HepG2 (cell line): Measurements from ENCODE around the gene GABRA4.

Experiments
- HOXA7 ChIP-seq: sonication (generic); formaldehyde crosslinking; IDR thresholded peaks from 2 replicates; pipeline ENCODE4 v1.8.1; 2022; ENCODE audit warnings: mild to moderate bottlenecking, missing genetic modification reagents, moderate library complexity
- MXI1 ChIP-seq: IDR thresholded peaks from 3 replicates; pipeline ENCODE4 v1.6.1; 2012; ENCODE audit warnings: low read depth, low read length, inconsistent platforms, borderline replicate concordance
- RAD21 ChIP-seq: fragments of 450-650 bp; formaldehyde crosslinking; IDR thresholded peaks from 2 replicates; pipeline ENCODE4 v1.5.0; 2020; ENCODE audit warnings: mild to moderate bottlenecking
- RORA ChIP-seq: sonication (generic); formaldehyde crosslinking; IDR thresholded peaks from 2 replicates; pipeline ENCODE4 v1.5.0; 2020; ENCODE audit warnings: mild to moderate bottlenecking, missing genetic modification reagents, moderate library complexity
- RXRA ChIP-seq: sonication (generic); formaldehyde crosslinking; IDR thresholded peaks from 2 replicates; pipeline ENCODE4 v1.5.1; 2020; ENCODE audit warnings: missing genetic modification reagents
- ZNF274 ChIP-seq: sonication (generic); formaldehyde crosslinking; IDR thresholded peaks from 2 replicates; pipeline ENCODE4 v1.5.1; 2020; ENCODE audit warnings: mild to moderate bottlenecking, missing genetic modification reagents
- ZNF350 ChIP-seq: sonication (generic); formaldehyde crosslinking; IDR thresholded peaks from 2 replicates; pipeline ENCODE4 v1.4.0; 2020; ENCODE audit warnings: mild to moderate bottlenecking, low read depth, missing genetic modification reagents, borderline replicate concordance
- ZNF552 ChIP-seq: sonication (generic); formaldehyde crosslinking; IDR thresholded peaks from 2 replicates; pipeline ENCODE4 v1.9.0; 2022; ENCODE audit warnings: missing genetic modification reagents, mild to moderate bottlenecking, borderline replicate concordance
- ZSCAN5A ChIP-seq: sonication (generic); formaldehyde crosslinking; IDR thresholded peaks from 2 replicates; pipeline ENCODE4 v1.8.0; 2022; ENCODE audit warnings: mild to moderate bottlenecking, missing genetic modification reagents, borderline replicate concordance

GRCh38 chr4:46967631-46968030, 25.8 kb downstream of the GABRA4 start:
- TF ChIP-seq MXI1 = no peak
- no peak for TF ChIP-seq RORA (CRISPR knock-in tag)
- TF ChIP-seq ZNF350 = no peak
- no peak for TF ChIP-seq RXRA (CRISPR knock-in tag)
- no peak for TF ChIP-seq HOXA7
- TF ChIP-seq ZNF552 (CRISPR knock-in tag) = no peak
- TF ChIP-seq ZNF274 (CRISPR knock-in tag) = no peak
- TF ChIP-seq RAD21 (CRISPR knock-in tag) = no peak
- no peak for TF ChIP-seq ZSCAN5A
